Stimulated activated CD8-positive, alpha-beta memory T cell treated with anti-CD3 and anti-CD28 coated beads, Interleukin-12 subunit alpha, Interleukin-12 subunit beta, amount 100 ng/mL, for 24 hours (primary cell): ENCODE data around the gene NPM3.

Experiments used
- DNase-seq: peaks from one replicate; pipeline ENCODE4 v3.0.0-alpha.2; 2020; ENCODE audit errors: extremely low read depth

NPM3 gene

DNA sequence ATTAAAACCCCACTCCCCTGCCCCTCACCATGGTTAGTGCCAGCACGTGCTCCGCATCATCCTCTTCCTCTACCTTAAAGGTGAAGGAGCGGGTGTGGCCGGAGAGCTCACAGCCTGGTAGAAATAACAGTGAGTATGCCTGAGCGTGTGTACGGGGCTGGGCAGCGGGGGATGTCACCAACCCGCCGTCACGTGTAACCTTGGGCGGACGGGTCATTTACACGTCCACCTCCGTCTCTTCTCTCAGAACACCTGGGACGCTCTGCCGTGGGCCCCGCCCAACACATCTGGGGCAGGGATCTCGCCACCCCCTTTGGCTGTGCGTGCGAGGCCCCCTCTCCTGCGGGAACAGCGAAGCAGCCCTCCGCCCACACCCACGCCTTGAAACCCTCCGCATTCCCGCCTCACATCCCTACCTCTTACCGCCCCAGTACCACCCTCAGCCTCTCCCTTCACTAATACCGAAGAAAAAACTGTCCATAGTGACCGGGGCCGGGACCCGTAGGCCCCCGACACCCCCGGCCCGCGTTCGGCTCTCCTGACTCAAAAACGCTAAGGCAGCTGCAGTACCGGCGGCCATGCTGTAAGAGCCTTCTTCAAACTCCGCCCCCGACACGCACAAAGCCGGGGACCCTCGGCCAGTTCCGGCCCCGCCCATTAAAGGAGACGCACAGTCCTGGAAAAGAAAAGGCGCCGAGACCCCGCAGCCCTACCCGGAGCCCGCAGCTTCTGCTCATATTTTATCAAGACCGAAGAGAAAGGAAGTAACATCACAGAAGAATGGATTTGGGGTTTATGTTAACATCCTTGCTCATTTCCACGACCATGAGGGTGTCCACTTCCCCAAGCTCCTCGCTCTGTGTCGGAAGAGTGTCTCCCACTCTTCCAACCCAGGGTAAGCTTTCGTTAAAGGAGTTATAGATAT lies at the start of gene NPM3:
TSS of gene NPM3 (minus strand) at position 636 of the 925 bp plus-strand sequence. CDS start at position 580, 56 bp downstream.
- DNase-seq, result peak; percentile 73

- no peak for DNase-seq
Measured at GRCh38 chr10:101832325-101832771, 49.1 kb upstream of the NPM3 start.

DNA sequence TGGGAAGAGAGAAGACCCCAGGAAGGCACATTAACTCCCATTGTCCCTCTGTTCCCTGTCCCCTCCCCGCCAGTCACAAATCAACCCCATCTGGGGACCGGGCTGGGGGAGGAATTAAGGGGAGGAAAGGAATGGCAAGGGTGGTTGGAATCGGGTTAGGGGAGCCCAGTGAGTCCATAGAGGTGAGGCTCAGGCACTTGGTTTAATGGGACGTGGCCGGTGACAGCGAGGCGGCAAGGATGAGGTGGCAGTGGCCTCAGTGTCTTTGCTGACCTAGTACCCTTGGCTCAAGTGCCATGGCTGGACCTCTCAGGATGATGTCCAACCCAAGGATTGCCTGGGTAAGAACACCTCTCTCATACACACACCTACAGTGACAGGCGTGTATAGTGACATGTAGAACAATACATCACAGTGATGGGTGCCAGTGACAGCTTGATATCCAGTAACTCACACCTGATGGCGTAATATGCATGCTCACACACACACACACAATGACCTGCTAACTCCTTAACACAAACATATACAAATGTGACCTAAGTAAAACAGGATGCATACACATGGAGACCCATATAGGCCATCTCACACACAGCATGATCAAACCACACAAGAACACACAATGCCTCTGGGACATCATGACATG lies 48.0 kb upstream of the NPM3 start:
- DNase-seq, result no peak

DNA sequence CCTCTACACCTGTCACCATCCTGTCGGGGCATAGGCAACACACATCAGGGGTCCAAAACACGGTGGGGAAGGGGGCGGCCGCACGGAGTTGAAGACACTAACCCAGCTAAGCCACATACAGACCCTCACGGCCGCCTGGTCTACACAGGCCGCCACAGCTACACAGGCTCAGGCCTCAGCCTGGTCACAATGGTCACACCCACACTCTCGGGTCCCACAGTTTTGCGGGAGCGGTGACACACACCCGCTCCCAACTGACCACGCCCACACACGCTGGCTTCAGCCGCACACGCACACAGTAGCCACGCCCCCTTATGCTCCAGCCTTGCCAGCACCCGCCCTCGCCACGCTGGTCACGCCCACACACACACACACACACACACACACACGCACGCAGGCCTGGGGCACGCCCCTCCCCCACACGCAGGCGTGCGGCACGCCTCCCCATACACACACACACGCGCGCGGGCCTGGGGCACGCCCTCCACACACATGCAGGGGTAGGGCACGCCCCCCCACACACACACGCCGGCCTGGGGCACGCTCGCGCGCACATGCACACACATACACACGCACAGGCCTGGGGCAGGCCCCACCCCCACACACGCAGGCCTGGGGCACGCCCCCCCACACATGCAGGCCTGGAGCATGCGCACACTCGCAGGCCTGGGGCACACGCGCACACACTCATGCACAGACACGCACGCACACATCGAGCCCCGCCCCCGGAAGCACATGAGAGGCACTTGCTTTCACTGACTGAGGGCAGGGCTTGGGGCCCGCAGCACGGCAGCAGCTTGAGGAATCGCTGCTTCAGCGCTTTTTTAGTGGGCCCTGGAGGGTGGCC lies 47.3 kb upstream of the NPM3 start:
- peak; percentile 77 for DNase-seq

- no peak for DNase-seq
Measured at GRCh38 chr10:101829561-101830315, 46.5 kb upstream of the NPM3 start.

DNA sequence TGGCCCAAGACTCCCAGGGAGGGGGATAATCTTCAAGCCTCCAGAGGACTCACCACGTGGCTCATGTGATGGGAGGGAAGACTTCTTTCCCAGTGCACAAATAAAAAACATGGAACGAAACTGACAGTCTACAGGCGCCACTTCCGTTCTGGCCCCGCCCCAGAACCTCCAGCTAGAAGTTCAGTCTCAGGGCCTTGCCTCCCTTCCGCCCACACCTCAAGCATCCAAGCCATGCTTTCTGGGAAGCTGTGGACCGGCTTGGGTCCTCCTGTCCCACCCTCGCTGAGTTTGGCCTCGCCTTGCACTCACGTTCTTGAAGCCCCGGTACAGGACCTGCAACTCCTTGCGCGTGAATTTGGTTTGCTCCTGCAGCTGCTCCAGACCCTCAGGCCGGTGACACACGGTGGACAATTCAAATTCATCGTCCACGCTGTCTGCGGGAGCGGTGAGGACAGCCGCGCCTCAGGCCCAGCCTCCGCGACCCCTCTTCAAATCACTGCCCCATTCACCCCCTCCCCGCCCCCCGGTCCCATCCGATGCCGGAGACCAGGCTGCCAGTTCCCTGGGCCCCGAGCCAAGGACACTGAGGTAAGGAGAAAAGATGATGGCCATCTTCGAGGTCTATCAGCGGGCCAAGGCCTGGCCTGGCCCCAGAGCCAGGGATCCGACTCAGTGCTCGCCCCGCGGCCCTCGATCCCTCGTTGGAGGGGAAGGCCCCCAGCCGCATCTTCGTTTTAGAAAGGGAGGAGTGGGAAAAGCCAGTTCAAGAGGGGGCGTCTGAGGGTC lies 45.7 kb upstream of the NPM3 start:
- no peak for DNase-seq

DNA sequence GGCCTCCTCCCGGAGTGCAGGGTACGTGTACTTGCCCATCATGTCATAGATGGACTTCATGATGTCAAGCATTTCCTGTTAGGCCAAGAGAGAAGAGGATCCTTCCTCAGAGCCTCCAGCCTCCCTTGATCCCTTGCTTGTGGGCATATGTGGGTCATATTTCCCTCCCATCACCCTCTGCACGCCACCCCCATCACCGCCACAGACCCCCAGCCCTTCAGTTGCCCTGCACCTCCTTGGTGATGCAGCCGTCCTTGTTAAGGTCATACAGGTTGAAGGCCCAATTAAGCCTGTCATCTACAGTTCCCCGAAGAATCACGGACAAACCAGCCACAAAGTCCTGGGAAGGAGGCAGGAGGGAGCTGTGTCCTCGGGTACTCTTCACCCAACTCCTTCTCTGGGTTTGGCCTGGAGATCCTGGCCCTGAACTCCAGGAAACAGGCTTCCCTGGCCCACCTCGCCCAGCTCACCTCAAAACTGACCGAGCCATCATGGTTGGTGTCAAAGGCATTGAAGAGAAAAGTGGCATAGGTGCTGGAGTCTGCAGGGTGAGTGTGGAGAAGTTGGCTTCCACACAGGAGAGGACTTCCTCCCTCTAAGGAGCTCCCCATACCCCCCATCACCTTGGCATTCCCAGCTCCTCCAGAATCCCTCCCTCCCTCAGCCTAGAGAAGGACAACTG lies 44.8 kb upstream of the NPM3 start:
- no peak for DNase-seq

- no peak for DNase-seq
Measured at GRCh38 chr10:101826852-101827434, 43.7 kb upstream of the NPM3 start.

GRCh38 chr10:101824736-101825135 lies 41.5 kb upstream of the NPM3 start:
- no peak for DNase-seq

- no peak for DNase-seq
Measured at GRCh38 chr10:101818872-101819633, 35.8 kb upstream of the NPM3 start.

- DNase-seq, result peak; percentile 95
Measured at GRCh38 chr10:101818119-101818871, 35.0 kb upstream of the NPM3 start, which contains the start of gene OGA. Gene OGA, minus strand, starts transcription at chr10:101818444. Its CDS starts 422 bp downstream, at chr10:101818022.

GRCh38 chr10:101817337-101818118 lies 34.3 kb upstream of the NPM3 start:
- no peak for DNase-seq

- no peak for DNase-seq
Measured at GRCh38 chr10:101816913-101817336, 33.7 kb upstream of the NPM3 start.

GRCh38 chr10:101816376-101816775 lies 33.1 kb upstream of the NPM3 start:
- no peak for DNase-seq

GRCh38 chr10:101814466-101815071 lies 31.3 kb upstream of the NPM3 start:
- no peak for DNase-seq

GRCh38 chr10:101812606-101813005 lies 29.4 kb upstream of the NPM3 start:
- no peak for DNase-seq

- DNase-seq, result no peak
Measured at GRCh38 chr10:101807158-101807557, 23.9 kb upstream of the NPM3 start.
